Astrocyte (in vitro differentiated cells and primary cell): ENCODE measurements around the gene NPHP1. TPM values are rescaled to one million over a fixed set of nuclear protein-coding genes. Genes with fewer than 3 reads are reported as not detected.
A peak's percentile ranks its signal among the peaks of the same experiment; 100 is the strongest.

Source experiments
- DNase-seq: peaks from one replicate; pipeline ENCODE4 v3.0.0-alpha.2; 2010; ENCODE audit warnings: low read depth
- FAIRE-seq: peaks from 2 replicates; lab custom pipeline; 2011; peaks lifted over from hg19 to GRCh38; lab: Jason Lieb, UNC
- H2AFZ ChIP-seq: 2 replicates; pipeline ENCODE4 v1.6.0; 2012; ENCODE audit warnings: low read depth, low read length, inconsistent platforms
- H3K27ac ChIP-seq: 2 replicates; pipeline ENCODE4 v1.5.1; 2011; ENCODE audit warnings: low read depth, low read length, inconsistent platforms
- H3K27me3 ChIP-seq: 2 replicates; pipeline ENCODE4 v1.6.0; 2011; ENCODE audit warnings: low read length, inconsistent platforms; ENCODE audit not compliant: insufficient read depth
- H3K36me3 ChIP-seq: 2 replicates; pipeline ENCODE4 v1.5.1; 2011; ENCODE audit warnings: low read length, inconsistent platforms; ENCODE audit not compliant: insufficient read depth
- H3K4me1 ChIP-seq: 2 replicates; pipeline ENCODE4 v1.5.1; 2011; ENCODE audit warnings: low read length, inconsistent platforms; ENCODE audit not compliant: insufficient read depth
- H3K4me2 ChIP-seq: 2 replicates; pipeline ENCODE4 v1.6.0; 2012; ENCODE audit warnings: low read length, inconsistent platforms
- H3K4me3 ChIP-seq: 2 replicates; pipeline ENCODE4 v1.5.1; 2011; ENCODE audit warnings: low read depth, mild to moderate bottlenecking, low read length, inconsistent platforms; ENCODE audit not compliant: insufficient read depth
- H3K79me2 ChIP-seq: 2 replicates; pipeline ENCODE4 v1.6.0; 2012; ENCODE audit warnings: mild to moderate bottlenecking, low read length, inconsistent platforms; ENCODE audit not compliant: insufficient read depth
- H3K9ac ChIP-seq: 2 replicates; pipeline ENCODE4 v1.6.0; 2012; ENCODE audit warnings: mild to moderate bottlenecking, low read length, inconsistent platforms
- H3K9me3 ChIP-seq: 2 replicates; pipeline ENCODE4 v1.5.1; 2012; ENCODE audit warnings: low read depth, mild to moderate bottlenecking, low read length, inconsistent platforms; ENCODE audit not compliant: insufficient read depth
- H4K20me1 ChIP-seq: 2 replicates; pipeline ENCODE4 v1.6.0; 2012; ENCODE audit warnings: low read length, inconsistent platforms; ENCODE audit not compliant: insufficient read depth
- H3K27ac Mint-ChIP-seq: one replicate; pipeline ENCODE4 v1.8.0; 2021; ENCODE audit warnings: mild to moderate bottlenecking, mixed read lengths; ENCODE audit not compliant: unreplicated experiment
- H3K27me3 Mint-ChIP-seq: one replicate; pipeline ENCODE4 v1.8.0; 2021; ENCODE audit warnings: low read depth, mixed read lengths; ENCODE audit not compliant: unreplicated experiment
- H3K36me3 Mint-ChIP-seq: one replicate; pipeline ENCODE4 v1.8.0; 2021; ENCODE audit warnings: low read depth, mixed read lengths; ENCODE audit not compliant: unreplicated experiment
- H3K4me1 Mint-ChIP-seq: one replicate; pipeline ENCODE4 v1.8.0; 2021; ENCODE audit warnings: low read depth, mixed read lengths; ENCODE audit not compliant: unreplicated experiment
- H3K4me3 Mint-ChIP-seq: one replicate; pipeline ENCODE4 v1.8.0; 2021; ENCODE audit warnings: mild to moderate bottlenecking, moderate library complexity, mixed read lengths; ENCODE audit not compliant: unreplicated experiment
- H3K9me3 Mint-ChIP-seq: one replicate; pipeline ENCODE4 v1.8.0; 2021; ENCODE audit warnings: mild to moderate bottlenecking, mixed read lengths; ENCODE audit not compliant: unreplicated experiment
- EZH2 ChIP-seq: IDR thresholded peaks from 2 replicates; pipeline ENCODE4 v1.6.1; 2012; ENCODE audit warnings: mild to moderate bottlenecking, low read length, inconsistent platforms; ENCODE audit not compliant: insufficient read depth
- total RNA-seq: library from RNA; stranded (reverse); gene quantifications from 2 replicates; pipeline ENCODE4 v1.2.1, GENCODE V29; 2021
- TF ChIP-seq, protein P1 (sequence below): IDR thresholded peaks from 2 replicates; pipeline ENCODE4 v1.5.1; 2011; ENCODE audit warnings: low read depth, mild to moderate bottlenecking, inconsistent platforms, low read length, moderate library complexity; ENCODE audit not compliant: insufficient read depth

NPHP1 gene
- total RNA-seq, 1 donor from 2014 or later, result 3.3 TPM

DNA sequence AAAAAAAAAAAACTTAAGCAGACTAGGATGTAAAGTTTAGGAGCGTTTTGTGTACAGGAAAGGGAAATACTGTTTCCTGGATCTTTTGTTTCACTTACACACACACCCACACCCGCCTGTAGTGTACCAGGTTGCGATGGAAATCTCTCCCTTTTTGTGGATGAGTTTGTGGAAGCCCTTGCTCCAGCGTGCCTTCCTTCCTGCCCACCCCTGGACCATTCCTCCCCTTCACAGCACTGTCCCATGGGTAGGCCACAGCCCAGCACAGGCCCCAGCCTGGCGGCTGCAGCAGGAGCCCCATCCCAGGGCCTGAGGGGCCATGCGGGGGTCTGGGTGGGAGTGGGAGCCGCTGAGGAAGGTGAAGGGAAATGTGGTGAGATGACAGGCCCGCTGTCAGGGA is 104.3 kb downstream of the NPHP1 start:
- peaks cover 34% of the 10 kb centered on the region for H3K4me1 Mint-ChIP-seq
- Histone ChIP-seq H3K27ac (peak overlapping the region; percentile 99), H3K79me2 (peaks cover 3% of the 10 kb centered on the region), H3K27me3 (no peaks in the 10 kb centered on the region), H4K20me1 (no peaks in the 10 kb centered on the region), H3K4me2 (peak overlapping the region; percentile 62), H3K36me3 (no peaks in the 10 kb centered on the region), H2AFZ (no peak overlapping the region), H3K9ac (peak overlapping the region; percentile 58), H3K4me3 (no peak overlapping the region), H3K4me1 (peaks cover 43% of the 10 kb centered on the region), H3K9me3 (no peaks in the 10 kb centered on the region)
- H3K9me3 Mint-ChIP-seq, result peaks cover 4% of the 10 kb centered on the region
- FAIRE-seq, result no peak
- peak overlapping the region; percentile 75 for H3K27ac Mint-ChIP-seq
- H3K36me3 Mint-ChIP-seq, result no peaks in the 10 kb centered on the region
- peaks cover 2% of the 10 kb centered on the region for H3K27me3 Mint-ChIP-seq
- DNase-seq, result no peak
- H3K4me3 Mint-ChIP-seq, result no peak overlapping the region
- TF ChIP-seq, protein P1, sequence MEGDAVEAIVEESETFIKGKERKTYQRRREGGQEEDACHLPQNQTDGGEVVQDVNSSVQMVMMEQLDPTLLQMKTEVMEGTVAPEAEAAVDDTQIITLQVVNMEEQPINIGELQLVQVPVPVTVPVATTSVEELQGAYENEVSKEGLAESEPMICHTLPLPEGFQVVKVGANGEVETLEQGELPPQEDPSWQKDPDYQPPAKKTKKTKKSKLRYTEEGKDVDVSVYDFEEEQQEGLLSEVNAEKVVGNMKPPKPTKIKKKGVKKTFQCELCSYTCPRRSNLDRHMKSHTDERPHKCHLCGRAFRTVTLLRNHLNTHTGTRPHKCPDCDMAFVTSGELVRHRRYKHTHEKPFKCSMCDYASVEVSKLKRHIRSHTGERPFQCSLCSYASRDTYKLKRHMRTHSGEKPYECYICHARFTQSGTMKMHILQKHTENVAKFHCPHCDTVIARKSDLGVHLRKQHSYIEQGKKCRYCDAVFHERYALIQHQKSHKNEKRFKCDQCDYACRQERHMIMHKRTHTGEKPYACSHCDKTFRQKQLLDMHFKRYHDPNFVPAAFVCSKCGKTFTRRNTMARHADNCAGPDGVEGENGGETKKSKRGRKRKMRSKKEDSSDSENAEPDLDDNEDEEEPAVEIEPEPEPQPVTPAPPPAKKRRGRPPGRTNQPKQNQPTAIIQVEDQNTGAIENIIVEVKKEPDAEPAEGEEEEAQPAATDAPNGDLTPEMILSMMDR, result no peak
- no peak for TF ChIP-seq EZH2

GRCh38 chr2:110099471-110100225 is 105.2 kb downstream of the NPHP1 start:
- H3K4me2 ChIP-seq, result no peak overlapping the region

More at GRCh38 chr2:110099471-110100225, 105.2 kb downstream of the NPHP1 start:
- H3K4me1 ChIP-seq, result peaks cover 35% of the 10 kb centered on the region
- H3K9me3 ChIP-seq, result no peaks in the 10 kb centered on the region
- H2AFZ ChIP-seq, result no peak overlapping the region
- no peaks in the 10 kb centered on the region for H3K36me3 ChIP-seq
- H4K20me1 ChIP-seq, result no peaks in the 10 kb centered on the region
- TF ChIP-seq EZH2, result no peak
- TF ChIP-seq, protein P1, result no peak
- Mint-ChIP-seq H3K4me1 (peaks cover 34% of the 10 kb centered on the region), H3K27ac (no peak overlapping the region), H3K27me3 (peaks cover 2% of the 10 kb centered on the region), H3K4me3 (no peak overlapping the region), H3K36me3 (no peaks in the 10 kb centered on the region), H3K9me3 (peaks cover under 1% of the 10 kb centered on the region)
- FAIRE-seq (no peak), DNase-seq (no peak)
- no peak overlapping the region for H3K4me3 ChIP-seq
- no peaks in the 10 kb centered on the region for H3K27me3 ChIP-seq
- no peak overlapping the region for H3K27ac ChIP-seq
- peaks cover 3% of the 10 kb centered on the region for H3K79me2 ChIP-seq
- H3K9ac ChIP-seq, result no peak overlapping the region
